PC-3 (cell line): ENCODE data around the gene SPACA9. TPM values are rescaled to one million over a fixed set of nuclear protein-coding genes. Genes with fewer than 3 reads are reported as not detected.

Experiments used
- ATAC-seq: fragments of 200-7000 bp; cut with Tn5 transposase; 2 replicates; pipeline ENCODE4 v1.9.1; 2020; ENCODE audit warnings: mild to moderate bottlenecking, moderate library complexity
- BruUV-seq: library from RNA; stranded (reverse); fragments of 400-500 nt; replicated peaks from 2 replicates; lab custom pipeline; 2021; lab: Mats Ljungman, UMichigan
- CTCF ChIA-PET: fragments of 300-600 bp; sonication (Branson Sonifier 250); formaldehyde crosslinking; loops from one replicate; lab custom pipeline; 2022; ENCODE audit warnings: antibody characterized with exemption; lab: Charles Lee
- POLR2A ChIA-PET: fragments of 300-600 bp; sonication (Branson Sonifier 250); formaldehyde crosslinking; loops from one replicate; lab custom pipeline; 2022; ENCODE audit warnings: antibody characterized with exemption; ENCODE audit not compliant: unreplicated experiment; lab: Charles Lee
- DNase-seq: peaks from one replicate; pipeline ENCODE4 v3.0.0-alpha.2; 2015
- H2AFZ ChIP-seq: fragments of 300-600 bp; sonication (generic); 2 replicates; pipeline ENCODE4 v1.6.0; 2016; ENCODE audit warnings: antibody characterized with exemption, low read length
- H3F3A ChIP-seq: fragments of 300-600 bp; sonication (generic); one replicate; pipeline ENCODE4 v1.6.0; 2017; ENCODE audit warnings: antibody characterized with exemption, low read length, control low read depth, mild to moderate bottlenecking; ENCODE audit not compliant: unreplicated experiment
- H3K27ac ChIP-seq: fragments of 300-600 bp; sonication (generic); 2 replicates; pipeline ENCODE4 v1.5.1; 2016; ENCODE audit warnings: mild to moderate bottlenecking, low read length
- H3K27me3 ChIP-seq: fragments of 300-600 bp; sonication (generic); 2 replicates; pipeline ENCODE4 v1.6.1; 2016; ENCODE audit warnings: low read length, mixed read lengths
- H3K36me3 ChIP-seq: fragments of 300-600 bp; sonication (generic); 2 replicates; pipeline ENCODE4 v1.6.1; 2016; ENCODE audit warnings: low read depth, mixed run types, low read length, mixed read lengths
- H3K4me1 ChIP-seq: fragments of 300-600 bp; sonication (generic); 2 replicates; pipeline ENCODE4 v1.5.1; 2016; ENCODE audit warnings: low read length; ENCODE audit not compliant: insufficient read depth
- H3K4me2 ChIP-seq: fragments of 300-600 bp; sonication (generic); 2 replicates; pipeline ENCODE4 v1.6.0; 2016; ENCODE audit warnings: low read length
- H3K4me3 ChIP-seq: fragments of 300-600 bp; sonication (generic); 2 replicates; pipeline ENCODE4 v1.5.1; 2016; ENCODE audit warnings: mild to moderate bottlenecking, low read length, mixed read lengths
- H3K79me2 ChIP-seq: fragments of 300-600 bp; sonication (generic); 2 replicates; pipeline ENCODE4 v1.6.1; 2017; ENCODE audit warnings: low read length, mixed read lengths
- H3K9ac ChIP-seq: fragments of 300-600 bp; sonication (generic); 2 replicates; pipeline ENCODE4 v1.6.0; 2016; ENCODE audit warnings: mild to moderate bottlenecking, low read length
- H3K9me2 ChIP-seq: fragments of 300-600 bp; sonication (generic); replicated peaks from 2 replicates; pipeline ENCODE4 v1.6.1; 2016; ENCODE audit warnings: mixed run types, low read length, mixed read lengths
- H3K9me3 ChIP-seq: fragments of 300-600 bp; sonication (generic); 2 replicates; pipeline ENCODE4 v1.6.1; 2016; ENCODE audit warnings: low read length, mixed read lengths
- H4K20me1 ChIP-seq: fragments of 300-600 bp; sonication (generic); 2 replicates; pipeline ENCODE4 v1.6.1; 2016; ENCODE audit warnings: low read length, mixed read lengths
- EZH2 ChIP-seq: fragments of 300-600 bp; sonication (generic); IDR thresholded peaks from one replicate; pipeline ENCODE4 v1.6.1; 2017; ENCODE audit warnings: antibody characterized with exemption, mild to moderate bottlenecking, low read length; ENCODE audit not compliant: unreplicated experiment
- EZH2phosphoT487 ChIP-seq: fragments of 300-600 bp; sonication (generic); IDR thresholded peaks from 2 replicates; pipeline ENCODE4 v1.6.1; 2018; ENCODE audit warnings: mild to moderate bottlenecking, antibody characterized with exemption, low read length, borderline replicate concordance
- intact Hi-C: fragments of 100-400 bp; cut with micrococcal nuclease; formaldehyde crosslinking; loops from 2 replicates; pipeline ENCODE4 v1.9.0; 2023
- total RNA-seq: library from RNA; depleted of rRNA; stranded (reverse); fragments of >200 nt; gene quantifications from 2 replicates; pipeline ENCODE4 v1.2.3, GENCODE V29; 2014
- TF ChIP-seq, protein P1 (sequence below): fragments of 300-600 bp; sonication (generic); conservative IDR thresholded peaks from 2 replicates; pipeline ENCODE4 v1.5.1; 2017; ENCODE audit warnings: antibody characterized with exemption, low read depth, mild to moderate bottlenecking, low read length

The SPACA9 gene
- total RNA-seq, 1 experiment from 2014 or later, result 2.3 TPM

DNA sequence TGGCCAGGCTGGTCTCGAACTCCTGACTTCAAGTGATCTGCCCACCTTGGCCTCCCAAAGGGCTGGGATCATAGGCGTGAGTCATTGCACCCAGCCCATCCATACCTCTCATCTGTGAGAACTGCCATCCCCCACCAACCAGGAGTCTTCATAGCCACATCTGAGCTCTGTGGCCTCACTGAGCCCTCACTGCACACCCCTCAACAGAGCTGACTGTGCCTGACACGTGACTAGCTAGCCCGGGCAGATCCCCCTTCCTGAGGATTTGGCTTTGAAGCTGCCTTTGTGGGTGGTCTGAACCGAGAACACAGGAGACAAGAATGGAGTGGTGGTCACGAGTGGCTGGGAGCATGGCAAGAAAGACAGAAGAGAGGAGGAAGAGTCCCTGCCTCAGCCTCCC lies 16.2 kb upstream of the SPACA9 start:
- H3K79me2 ChIP-seq, result no peaks in the 10 kb centered on the region
- intact Hi-C loops, result no loop called here

DNA sequence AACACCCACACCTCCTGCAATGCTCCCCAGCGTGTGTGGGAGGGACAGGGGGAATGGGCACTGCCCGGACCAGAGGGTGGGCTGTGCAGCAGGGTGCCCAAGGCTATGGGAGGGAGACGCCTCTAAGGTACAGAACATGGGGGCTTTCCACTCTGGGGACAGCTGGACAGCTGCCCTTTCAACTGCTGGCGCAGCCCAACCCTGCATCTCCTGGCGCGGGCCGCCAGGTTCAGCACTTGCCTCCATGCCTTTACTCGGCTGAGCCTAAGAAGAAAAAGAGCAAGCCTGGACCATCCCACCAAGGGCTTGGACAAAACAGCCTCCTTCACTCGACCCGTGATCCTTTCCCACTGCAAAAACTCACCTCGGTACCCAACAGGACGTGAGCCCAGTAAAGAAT lies 15.6 kb upstream of the SPACA9 start:
- intact Hi-C loops, result no loop called here
- H3K79me2 ChIP-seq, result no peaks in the 10 kb centered on the region
- no peak for DNase-seq
- no peaks in the 10 kb centered on the region for H3K9me3 ChIP-seq
- H3K9ac ChIP-seq, result no peak overlapping the region
- CTCF ChIA-PET, result no interaction called here
- TF ChIP-seq EZH2phosphoT487 (no peak), EZH2 (no peak)
- TF ChIP-seq, protein P1, sequence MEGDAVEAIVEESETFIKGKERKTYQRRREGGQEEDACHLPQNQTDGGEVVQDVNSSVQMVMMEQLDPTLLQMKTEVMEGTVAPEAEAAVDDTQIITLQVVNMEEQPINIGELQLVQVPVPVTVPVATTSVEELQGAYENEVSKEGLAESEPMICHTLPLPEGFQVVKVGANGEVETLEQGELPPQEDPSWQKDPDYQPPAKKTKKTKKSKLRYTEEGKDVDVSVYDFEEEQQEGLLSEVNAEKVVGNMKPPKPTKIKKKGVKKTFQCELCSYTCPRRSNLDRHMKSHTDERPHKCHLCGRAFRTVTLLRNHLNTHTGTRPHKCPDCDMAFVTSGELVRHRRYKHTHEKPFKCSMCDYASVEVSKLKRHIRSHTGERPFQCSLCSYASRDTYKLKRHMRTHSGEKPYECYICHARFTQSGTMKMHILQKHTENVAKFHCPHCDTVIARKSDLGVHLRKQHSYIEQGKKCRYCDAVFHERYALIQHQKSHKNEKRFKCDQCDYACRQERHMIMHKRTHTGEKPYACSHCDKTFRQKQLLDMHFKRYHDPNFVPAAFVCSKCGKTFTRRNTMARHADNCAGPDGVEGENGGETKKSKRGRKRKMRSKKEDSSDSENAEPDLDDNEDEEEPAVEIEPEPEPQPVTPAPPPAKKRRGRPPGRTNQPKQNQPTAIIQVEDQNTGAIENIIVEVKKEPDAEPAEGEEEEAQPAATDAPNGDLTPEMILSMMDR, result no peak
- H3K4me1 ChIP-seq, result no peaks in the 10 kb centered on the region
- no peak overlapping the region for H3K27ac ChIP-seq
- H3K27me3 ChIP-seq, result no peaks in the 10 kb centered on the region
- H4K20me1 ChIP-seq, result no peaks in the 10 kb centered on the region
- no TSS peak for BruUV-seq
- H3K9me2 ChIP-seq, result no peaks in the 10 kb centered on the region
- no peak overlapping the region for H3K4me2 ChIP-seq
- no peaks in the 10 kb centered on the region for H3K36me3 ChIP-seq
- H3F3A ChIP-seq, result no peaks in the 10 kb centered on the region
- no peak overlapping the region for H2AFZ ChIP-seq
- H3K4me3 ChIP-seq, result no peak overlapping the region
- ATAC-seq, result no peak
- POLR2A ChIA-PET, result no interaction called here

More for the DNA sequence above, 16.2 kb upstream of the SPACA9 start:
- Histone ChIP-seq H3F3A (no peaks in the 10 kb centered on the region), H3K4me3 (no peak overlapping the region), H2AFZ (no peak overlapping the region), H3K36me3 (no peaks in the 10 kb centered on the region), H3K9ac (no peak overlapping the region), H3K27ac (no peak overlapping the region), H3K4me2 (no peak overlapping the region), H3K9me2 (no peaks in the 10 kb centered on the region), H4K20me1 (no peaks in the 10 kb centered on the region), H3K4me1 (no peaks in the 10 kb centered on the region), H3K27me3 (no peaks in the 10 kb centered on the region), H3K9me3 (no peaks in the 10 kb centered on the region)
- ChIA-PET CTCF (no interaction called here), POLR2A (no interaction called here)
- ATAC-seq (no peak), DNase-seq (no peak)
- no TSS peak for BruUV-seq
- TF ChIP-seq EZH2phosphoT487 (no peak), EZH2 (no peak)
- TF ChIP-seq, protein P1, result no peak

DNA sequence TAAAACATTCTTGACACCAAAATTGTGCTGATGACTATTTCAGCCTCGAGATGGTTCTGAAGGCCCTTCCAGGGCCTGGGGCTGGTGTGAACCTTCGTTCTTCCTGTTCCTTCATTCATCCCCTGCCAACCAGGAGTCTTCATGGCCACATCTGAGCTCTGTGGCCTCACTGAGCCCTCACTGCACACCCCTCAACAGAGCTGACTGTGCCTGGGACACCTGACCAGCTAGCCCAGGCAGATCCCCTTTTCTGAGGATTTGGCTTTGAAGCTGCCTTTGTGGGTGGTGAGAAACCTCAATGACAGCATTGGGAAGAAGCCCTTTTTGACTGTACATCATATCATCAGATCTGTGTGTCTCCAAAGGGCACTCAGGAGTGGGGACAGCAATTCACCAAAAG lies 14.4 kb upstream of the SPACA9 start:
- CTCF ChIA-PET, result no interaction called here

More for the DNA sequence above, 14.4 kb upstream of the SPACA9 start:
- Histone ChIP-seq H3K79me2 (no peaks in the 10 kb centered on the region), H3K4me1 (no peaks in the 10 kb centered on the region), H3K27ac (no peak overlapping the region), H3K27me3 (no peaks in the 10 kb centered on the region), H3K4me2 (no peak overlapping the region), H4K20me1 (no peaks in the 10 kb centered on the region), H3K9ac (no peak overlapping the region), H3K9me2 (no peaks in the 10 kb centered on the region), H3F3A (no peaks in the 10 kb centered on the region), H3K9me3 (no peaks in the 10 kb centered on the region), H3K36me3 (no peaks in the 10 kb centered on the region), H2AFZ (no peak overlapping the region), H3K4me3 (no peak overlapping the region)
- DNase-seq (no peak), ATAC-seq (no peak)
- TF ChIP-seq, protein P1, result no peak
- no peak for TF ChIP-seq EZH2
- no peak for TF ChIP-seq EZH2phosphoT487
- BruUV-seq, result no TSS peak
- POLR2A ChIA-PET, result no interaction called here
- intact Hi-C loops, result no loop called here
